ENCODE results near the gene NR2F1. TPM values are rescaled to one million over a fixed set of nuclear protein-coding genes. Genes with fewer than 3 reads are reported as not detected.

Gene NR2F1
- total and polyA plus RNA-seq, 2 donors (not counting 3 experiments of a cell fraction or from before 2014, with no cell fraction given): 21.5 to 38.7 TPM

DNA sequence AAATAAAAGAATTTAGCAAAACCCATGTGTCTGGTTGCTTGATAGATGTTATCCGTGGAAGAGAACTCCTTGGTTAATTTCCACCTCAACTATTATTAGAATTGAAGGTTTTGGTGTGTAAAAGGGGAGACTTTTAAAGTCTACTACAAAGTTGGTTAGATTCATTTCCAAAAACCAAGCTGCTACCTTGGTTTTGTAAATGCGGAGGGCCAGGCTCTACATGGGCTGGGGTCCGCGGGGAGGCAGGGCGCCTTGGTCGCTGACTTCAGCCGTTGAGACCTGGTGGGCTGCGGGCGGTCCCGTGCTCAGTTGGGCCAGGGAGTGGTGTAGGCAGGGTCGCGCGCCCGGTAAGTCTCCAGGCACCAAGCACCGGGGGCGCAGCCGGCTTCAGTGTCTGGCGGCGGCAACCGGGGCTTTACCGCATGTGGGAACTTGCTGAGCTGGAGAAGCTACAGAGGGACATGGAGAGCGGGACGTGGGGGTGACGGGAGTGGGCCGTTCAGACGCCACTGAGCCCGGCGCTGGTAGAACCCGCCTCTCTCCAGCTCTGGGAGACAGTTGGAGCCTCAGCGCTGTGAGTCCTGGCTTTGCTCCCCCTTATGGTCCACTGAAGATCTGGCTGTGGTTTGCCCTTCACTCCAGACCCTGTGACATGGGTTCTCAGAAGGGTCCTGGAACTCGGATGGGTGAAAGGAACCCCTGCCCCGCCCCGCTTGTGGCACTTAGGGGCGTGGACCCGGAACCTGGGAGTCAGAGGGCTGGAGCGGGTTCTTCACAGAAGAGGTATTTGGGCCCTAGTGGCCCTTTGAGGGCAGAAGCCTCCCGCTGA lies 11.8 kb downstream of the NR2F1 start:
- Histone ChIP-seq H3K27me3 (ENCODE audit: control insufficient read depth in 2 of 2, insufficient read depth in 2 of 2, low read length in 2 of 2) (peaks cover 9 to 11% of the 10 kb centered on the region in 2 experiments), H2AFZ (ENCODE audit: low read depth, low read length) (no peak overlapping the region), H3K9me3 (replicated peaks; ENCODE audit: control insufficient read depth, insufficient read depth, low read length) (no peaks in the 10 kb centered on the region), H3K9ac (replicated peaks; ENCODE audit: extremely low read depth, insufficient read depth, low read length) (no peak overlapping the region), H4K20me1 (replicated peaks; ENCODE audit: control insufficient read depth, extremely low read depth, insufficient read depth, low read length) (no peaks in the 10 kb centered on the region), H3K79me2 (ENCODE audit: control insufficient read depth, insufficient read depth, low read length) (peaks cover 26% of the 10 kb centered on the region), H3K36me3 (ENCODE audit: control insufficient read depth in 2 of 2, extremely low read depth in 1 of 2, insufficient read depth in 2 of 2, low read length in 2 of 2) (peaks cover 0 to 6% of the 10 kb centered on the region in 2 experiments), H3K9me1 (replicated peaks; ENCODE audit: control insufficient read depth, extremely low read depth, insufficient read depth, low read length) (no peaks in the 10 kb centered on the region), H3K4me1 (ENCODE audit: control insufficient read depth, extremely low read depth, insufficient read depth, low read length) (peaks cover 3% of the 10 kb centered on the region), H3K27ac (ENCODE audit: insufficient read depth, low read depth, low read length) (no peak overlapping the region), H3K4me2 (ENCODE audit: insufficient read depth, low read length) (no peak overlapping the region), H3K4me3 (replicated peaks in 1 of 3; ENCODE audit: insufficient read depth in 1 of 3, low read depth in 1 of 3, low read length in 3 of 3) (no peak overlapping the region)
- POLR2A ChIA-PET: no interaction called here
- CTCF ChIA-PET: interaction anchor here (1.0 to 1.7 kb wide), 2 partner anchors 13 to 207 kb away, joined by 6 read pairs; no protein-coding TSS in a partner anchor
- TF ChIP-seq EZH2 (IDR thresholded peaks at IDR 0.05; ENCODE audit: borderline replicate concordance, low read depth, low read length, severe bottlenecking) (no peak), POLR2A (IDR thresholded peaks at IDR 0.05; ENCODE audit: low read depth, low read length) (no peak), GATA2 (IDR thresholded peaks at IDR 0.05; ENCODE audit: insufficient read depth, insufficient read length, low read depth, low read length) (no peak), MYC (IDR thresholded peaks at IDR 0.05; ENCODE audit: low read depth, low read length) (no peak), JUN (IDR thresholded peaks at IDR 0.05; ENCODE audit: borderline replicate concordance, insufficient read depth, insufficient read length, low read depth) (no peak)
- DNase-seq (ENCODE audit: low read depth, low spot score): no peak
- intact Hi-C loops (cut with micrococcal nuclease) (no loop called here), dilution Hi-C loops (cut with MboI; ENCODE audit: extremely low pct_ligation_motif_present, low sequenced_read_pairs) (no loop called here)
- FAIRE-seq: no peak
- no TSS peak for BruUV-seq (replicated peaks)

GRCh38 chr5:93595420-93596147 lies 12.6 kb downstream of the NR2F1 start:
- CTCF ChIA-PET: interaction anchor here (0.7 to 1.7 kb wide), 3 partner anchors 10 to 206 kb away, joined by 3 to 6 read pairs (median 6); no protein-coding TSS in a partner anchor
- intact Hi-C loops (cut with micrococcal nuclease): no loop called here
- Histone ChIP-seq H3K9me3 (replicated peaks; ENCODE audit: control insufficient read depth, insufficient read depth, low read length) (no peaks in the 10 kb centered on the region), H3K79me2 (ENCODE audit: control insufficient read depth, insufficient read depth, low read length) (peaks cover 18% of the 10 kb centered on the region), H4K20me1 (replicated peaks; ENCODE audit: control insufficient read depth, extremely low read depth, insufficient read depth, low read length) (no peaks in the 10 kb centered on the region), H3K4me1 (ENCODE audit: control insufficient read depth, extremely low read depth, insufficient read depth, low read length) (peaks cover 3% of the 10 kb centered on the region), H3K36me3 (ENCODE audit: control insufficient read depth in 2 of 2, extremely low read depth in 1 of 2, insufficient read depth in 2 of 2, low read length in 2 of 2) (peaks cover 0 to 6% of the 10 kb centered on the region in 2 experiments), H3K4me3 (replicated peaks in 1 of 3; ENCODE audit: insufficient read depth in 1 of 3, low read depth in 1 of 3, low read length in 3 of 3) (no peak overlapping the region), H2AFZ (ENCODE audit: low read depth, low read length) (no peak overlapping the region), H3K27me3 (ENCODE audit: control insufficient read depth in 2 of 2, insufficient read depth in 2 of 2, low read length in 2 of 2) (peaks cover 11 to 12% of the 10 kb centered on the region in 2 experiments), H3K4me2 (ENCODE audit: insufficient read depth, low read length) (no peak overlapping the region), H3K27ac (ENCODE audit: insufficient read depth, low read depth, low read length) (no peak overlapping the region), H3K9ac (replicated peaks; ENCODE audit: extremely low read depth, insufficient read depth, low read length) (no peak overlapping the region), H3K9me1 (replicated peaks; ENCODE audit: control insufficient read depth, extremely low read depth, insufficient read depth, low read length) (no peaks in the 10 kb centered on the region)
- TF ChIP-seq EZH2 (IDR thresholded peaks at IDR 0.05; ENCODE audit: borderline replicate concordance, low read depth, low read length, severe bottlenecking) (no peak), MAX (IDR thresholded peaks at IDR 0.05; ENCODE audit: insufficient read depth, insufficient read length) (no peak), JUN (IDR thresholded peaks at IDR 0.05; ENCODE audit: borderline replicate concordance, insufficient read depth, insufficient read length, low read depth) (no peak), FOS (IDR thresholded peaks at IDR 0.05; ENCODE audit: borderline replicate concordance, insufficient read depth, low read length) (no peak), POLR2AphosphoS5 (IDR thresholded peaks at IDR 0.05; ENCODE audit: insufficient read depth, low read depth, low read length) (no peak), POLR2A (IDR thresholded peaks at IDR 0.05; ENCODE audit: low read depth, low read length) (no peak), CTCF (IDR thresholded peaks at IDR 0.05; ENCODE audit: extremely low read depth in 1 of 2, insufficient read depth in 1 of 2, low read depth in 1 of 2, low read length in 2 of 2) (no peak), GATA2 (IDR thresholded peaks at IDR 0.05; ENCODE audit: insufficient read depth, insufficient read length, low read depth, low read length) (no peak), MYC (IDR thresholded peaks at IDR 0.05; ENCODE audit: low read depth, low read length) (no peak)
- POLR2A ChIA-PET: no interaction called here
- dilution Hi-C loops (cut with MboI; ENCODE audit: extremely low pct_ligation_motif_present, low sequenced_read_pairs): no loop called here
- FAIRE-seq (no peak), DNase-seq (ENCODE audit: low read depth, low spot score) (no peak)
- BruUV-seq (replicated peaks): no TSS peak
